SK-N-SH (cell line): Measurements from ENCODE around the gene AP2A2. TPM values are rescaled to one million over a fixed set of nuclear protein-coding genes. Genes with fewer than 3 reads are reported as not detected.

ENCODE experiments used
- CTCF ChIA-PET: fragments of 300-600, 350-600 bp; formaldehyde crosslinking; extraction: SDS; loops from one replicate; lab custom pipeline; 2021; lab: Yijun Ruan, JAX
- POLR2A ChIA-PET: fragments of 350-600 bp; sonication (Branson Sonifier 250); formaldehyde crosslinking; extraction: SDS; loops from one replicate; lab custom pipeline; 2020; ENCODE audit warnings: antibody characterized with exemption, inconsistent platforms; lab: Yijun Ruan, JAX
- DNase-seq: peaks from one replicate; pipeline ENCODE4 v3.0.0; 2012
- H2AFZ ChIP-seq: fragments of 200-600 bp; sonication (generic); 2 replicates; pipeline ENCODE4 v1.8.1; 2016; ENCODE audit warnings: antibody characterized with exemption, mild to moderate bottlenecking, low read depth
- H3F3A ChIP-seq: fragments of 200-600 bp; sonication (generic); replicated peaks from 2 replicates; pipeline ENCODE3; 2016; ENCODE audit warnings: antibody characterized with exemption, mild to moderate bottlenecking; ENCODE audit not compliant: insufficient read depth
- H3K27ac ChIP-seq, 2 experiments: fragments of 200-500 bp in 1 of 2; fragments of 200-600 bp in 1 of 2; sonication (Bioruptor generic) in 1 of 2; sonication (generic), shearing (Covaris generic) in 1 of 2; 2 replicates each; pipeline versions ENCODE4 v1.5.1 to v1.6.1; 2014 to 2016; ENCODE audit warnings: low read depth in 2 of 2, inconsistent platforms in 1 of 2, low read length in 1 of 2, mild to moderate bottlenecking in 1 of 2, mixed read lengths in 1 of 2
- H3K27me3 ChIP-seq: fragments of 200-600 bp; sonication (generic), shearing (Covaris generic); 2 replicates; pipeline ENCODE4 v1.6.1; 2016; ENCODE audit warnings: mixed run types; ENCODE audit not compliant: insufficient read depth
- H3K36me3 ChIP-seq, 2 experiments: fragments of 200-500 bp in 1 of 2; fragments of 200-600 bp in 1 of 2; sonication (Bioruptor generic) in 1 of 2; sonication (generic) in 1 of 2; replicated peaks in 1 of 2; 2 replicates each; pipeline versions ENCODE3 to v1.5.1; 2014 to 2016; ENCODE audit warnings: low read length in 1 of 2, mild to moderate bottlenecking in 1 of 2; ENCODE audit not compliant: insufficient read depth in 2 of 2, control insufficient read depth in 1 of 2
- H3K4me1 ChIP-seq, 2 experiments: fragments of 200-500 bp in 1 of 2; fragments of 200-600 bp in 1 of 2; sonication (Bioruptor generic) in 1 of 2; sonication (generic), shearing (Covaris generic) in 1 of 2; 2 replicates each; pipeline versions ENCODE4 v1.5.1 to v1.6.1; 2014 to 2016; ENCODE audit warnings: low read depth in 1 of 2, low read length in 1 of 2, mixed run types in 1 of 2; ENCODE audit not compliant: insufficient read depth in 2 of 2, control insufficient read depth in 1 of 2
- H3K4me2 ChIP-seq: fragments of 200-600 bp; sonication (generic), shearing (Covaris generic); 2 replicates; pipeline ENCODE4 v1.6.1; 2017; ENCODE audit warnings: mixed run types
- H3K4me3 ChIP-seq, 2 experiments: fragments of 200-500 bp in 1 of 2; fragments of 200-600 bp in 1 of 2; sonication (Bioruptor generic) in 1 of 2; sonication (generic), shearing (Covaris generic) in 1 of 2; 2 replicates each; pipeline versions ENCODE4 v1.5.1 to v1.8.1; 2014 to 2016; ENCODE audit warnings: low read depth in 2 of 2, inconsistent platforms in 1 of 2, low read length in 1 of 2, mild to moderate bottlenecking in 1 of 2, mixed read lengths in 1 of 2, moderate library complexity in 1 of 2
- H3K79me2 ChIP-seq: fragments of 200-600 bp; sonication (generic); 2 replicates; pipeline ENCODE4 v1.8.1; 2017; ENCODE audit warnings: mild to moderate bottlenecking; ENCODE audit not compliant: insufficient read depth
- H3K9ac ChIP-seq: fragments of 200-600 bp; sonication (generic); 2 replicates; pipeline ENCODE4 v1.6.1; 2017; ENCODE audit warnings: mixed run types
- H3K9me2 ChIP-seq: fragments of 200-600 bp; sonication (generic); 2 replicates; pipeline ENCODE4 v1.6.1; 2017; ENCODE audit warnings: mixed run types
- H3K9me3 ChIP-seq: fragments of 200-600 bp; sonication (generic); 2 replicates; pipeline ENCODE4 v1.6.1; 2017; ENCODE audit warnings: mixed run types, mild to moderate bottlenecking, moderate library complexity
- H4K20me1 ChIP-seq: fragments of 200-600 bp; sonication (generic); 2 replicates; pipeline ENCODE4 v1.6.1; 2017; ENCODE audit warnings: mild to moderate bottlenecking, mixed run types; ENCODE audit not compliant: insufficient read depth
- CHD2 ChIP-seq: fragments of 150-350 bp; IDR thresholded peaks from 2 replicates; pipeline ENCODE4 v1.6.1; 2018; ENCODE audit warnings: low read length; ENCODE audit not compliant: partially characterized antibody
- ELF1 ChIP-seq: IDR thresholded peaks from 2 replicates; pipeline ENCODE4 v1.4.0; 2012
- EZH2phosphoT487 ChIP-seq: fragments of 200-600 bp; sonication (generic); IDR thresholded peaks from 2 replicates; pipeline ENCODE4 v1.6.1; 2017; ENCODE audit warnings: low read depth, mixed run types, mild to moderate bottlenecking, antibody characterized with exemption, moderate library complexity, borderline replicate concordance
- FOXJ3 ChIP-seq: sonication (generic); formaldehyde crosslinking; IDR thresholded peaks from 2 replicates; pipeline ENCODE4 v1.5.1; 2020; ENCODE audit warnings: mild to moderate bottlenecking, missing genetic modification reagents
- GABPA ChIP-seq: IDR thresholded peaks from 2 replicates; pipeline ENCODE4 v1.4.0; 2012; ENCODE audit warnings: low read depth, mild to moderate bottlenecking
- GATA2 ChIP-seq: sonication (generic); formaldehyde crosslinking; IDR thresholded peaks from 2 replicates; pipeline ENCODE4 v1.5.0; 2020; ENCODE audit warnings: mild to moderate bottlenecking, missing genetic modification reagents
- NFIC ChIP-seq: IDR thresholded peaks from 2 replicates; pipeline ENCODE4 v1.4.0; 2012; ENCODE audit warnings: borderline replicate concordance
- RAD21 ChIP-seq: IDR thresholded peaks from 2 replicates; pipeline ENCODE4 v1.6.1; 2012; ENCODE audit warnings: mild to moderate bottlenecking, low read length
- TAF1 ChIP-seq: IDR thresholded peaks from 2 replicates; pipeline ENCODE4 v1.6.1; 2012; ENCODE audit warnings: low read depth, mild to moderate bottlenecking, low read length, moderate library complexity, borderline replicate concordance
- TCF12 ChIP-seq: IDR thresholded peaks from 2 replicates; pipeline ENCODE4 v1.4.0; 2012
- WGBS: methylation state at CpG from one replicate; pipeline ENCODE4 v1.1.6; 2017; ENCODE audit warnings: low lambda C conversion rate; 5-methylcytosine and 5-hydroxymethylcytosine counted together
- polyA plus RNA-seq, 3 experiments: library from polyadenylated mRNA; depleted of rRNA; stranded (reverse); fragments of >200 nt; gene quantifications; 2 replicates each; pipeline ENCODE4 v1.2.3, GENCODE V29; 2012
- TF ChIP-seq, protein P1 (sequence below): IDR thresholded peaks from 2 replicates; pipeline ENCODE4 v1.4.0; 2012; ENCODE audit warnings: low read depth, borderline replicate concordance
- TF ChIP-seq, protein P2 (sequence below): fragments of 150-350 bp; IDR thresholded peaks from 2 replicates; pipeline ENCODE4 v1.6.1; 2017; ENCODE audit warnings: antibody characterized with exemption, low read length, low read depth, borderline replicate concordance
- TF ChIP-seq, protein P3 (sequence below): IDR thresholded peaks from 2 replicates; pipeline ENCODE4 v1.4.0; 2012; ENCODE audit warnings: low read depth

Gene AP2A2
- polyA plus RNA-seq, 1 of the 3 experiments (the other 2 are of a cell fraction): 42.7 TPM

DNA sequence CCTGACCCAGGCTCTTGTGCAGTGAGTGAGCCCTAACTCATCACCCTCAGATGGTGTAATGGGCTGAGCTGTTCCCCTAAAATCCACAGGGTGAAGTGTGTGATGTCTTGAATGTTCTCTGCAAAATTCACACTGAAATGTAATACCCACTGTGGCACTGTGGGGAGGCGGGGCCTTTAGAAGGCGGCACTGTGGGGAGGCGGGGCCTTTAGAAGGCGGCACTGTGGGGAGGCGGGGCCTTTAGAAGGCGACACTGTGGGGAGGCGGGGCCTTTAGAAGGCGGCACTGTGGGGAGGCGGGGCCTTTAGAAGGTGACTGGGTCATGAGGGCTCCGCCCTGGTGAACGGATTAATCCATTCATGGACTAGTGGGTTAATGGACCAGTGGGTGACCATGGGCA lies 48.1 kb upstream of the AP2A2 start (continued):
- no peak for TF ChIP-seq CHD2
- TF ChIP-seq TCF12: no peak
- TF ChIP-seq, protein P1, sequence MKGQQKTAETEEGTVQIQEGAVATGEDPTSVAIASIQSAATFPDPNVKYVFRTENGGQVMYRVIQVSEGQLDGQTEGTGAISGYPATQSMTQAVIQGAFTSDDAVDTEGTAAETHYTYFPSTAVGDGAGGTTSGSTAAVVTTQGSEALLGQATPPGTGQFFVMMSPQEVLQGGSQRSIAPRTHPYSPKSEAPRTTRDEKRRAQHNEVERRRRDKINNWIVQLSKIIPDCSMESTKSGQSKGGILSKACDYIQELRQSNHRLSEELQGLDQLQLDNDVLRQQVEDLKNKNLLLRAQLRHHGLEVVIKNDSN: no peak
- TF ChIP-seq, protein P2, sequence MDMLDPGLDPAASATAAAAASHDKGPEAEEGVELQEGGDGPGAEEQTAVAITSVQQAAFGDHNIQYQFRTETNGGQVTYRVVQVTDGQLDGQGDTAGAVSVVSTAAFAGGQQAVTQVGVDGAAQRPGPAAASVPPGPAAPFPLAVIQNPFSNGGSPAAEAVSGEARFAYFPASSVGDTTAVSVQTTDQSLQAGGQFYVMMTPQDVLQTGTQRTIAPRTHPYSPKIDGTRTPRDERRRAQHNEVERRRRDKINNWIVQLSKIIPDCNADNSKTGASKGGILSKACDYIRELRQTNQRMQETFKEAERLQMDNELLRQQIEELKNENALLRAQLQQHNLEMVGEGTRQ: no peak
- TF ChIP-seq TAF1: no peak

DNA sequence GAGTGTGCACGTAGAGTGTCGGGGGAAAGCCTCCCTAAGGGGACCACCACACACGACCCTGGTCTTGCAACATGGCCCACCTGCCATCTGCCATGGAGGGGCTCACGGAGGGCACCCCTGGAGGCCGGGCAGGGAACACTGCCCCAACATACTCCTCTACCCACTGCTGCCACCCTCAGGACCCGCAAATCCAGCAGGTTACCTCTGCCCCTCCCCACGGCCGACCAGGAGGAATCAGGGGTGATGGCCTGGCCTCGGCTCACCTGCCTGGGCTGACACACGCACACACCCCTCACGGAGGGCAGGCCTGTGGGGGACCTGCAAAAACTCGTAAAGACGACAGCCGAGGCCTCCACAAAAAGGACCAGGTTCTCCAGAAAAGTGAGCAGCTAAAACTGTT lies 45.2 kb upstream of the AP2A2 start:
- Histone ChIP-seq H3K27me3 (no peaks in the 10 kb centered on the region), H3K9ac (no peak overlapping the region), H3K36me3 (peaks cover 0 to 6% of the 10 kb centered on the region in 2 experiments), H3K27ac (no peak overlapping the region), H3K4me3 (no peak overlapping the region), H4K20me1 (no peaks in the 10 kb centered on the region), H3K79me2 (no peaks in the 10 kb centered on the region), H3K4me1 (peaks cover 0 to 2% of the 10 kb centered on the region in 2 experiments; a peak in 1 of 4 replicates), H3K4me2 (no peak overlapping the region), H3K9me3 (no peaks in the 10 kb centered on the region), H3K9me2 (no peaks in the 10 kb centered on the region), H2AFZ (no peak overlapping the region), H3F3A (peaks cover 3% of the 10 kb centered on the region)
- CTCF ChIA-PET: no interaction called here
- DNase-seq: no peak
- WGBS: 85% methylated on average over 10 of the region's 14 CpGs
- POLR2A ChIA-PET: no interaction called here
- TF ChIP-seq FOXJ3 (CRISPR knock-in tag) (no peak), RAD21 (no peak), CHD2 (no peak), NFIC (no peak), GABPA (no peak), EZH2phosphoT487 (no peak)
- TF ChIP-seq, protein P3, sequence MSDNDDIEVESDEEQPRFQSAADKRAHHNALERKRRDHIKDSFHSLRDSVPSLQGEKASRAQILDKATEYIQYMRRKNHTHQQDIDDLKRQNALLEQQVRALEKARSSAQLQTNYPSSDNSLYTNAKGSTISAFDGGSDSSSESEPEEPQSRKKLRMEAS: no peak
- TF ChIP-seq, protein P2: no peak

DNA sequence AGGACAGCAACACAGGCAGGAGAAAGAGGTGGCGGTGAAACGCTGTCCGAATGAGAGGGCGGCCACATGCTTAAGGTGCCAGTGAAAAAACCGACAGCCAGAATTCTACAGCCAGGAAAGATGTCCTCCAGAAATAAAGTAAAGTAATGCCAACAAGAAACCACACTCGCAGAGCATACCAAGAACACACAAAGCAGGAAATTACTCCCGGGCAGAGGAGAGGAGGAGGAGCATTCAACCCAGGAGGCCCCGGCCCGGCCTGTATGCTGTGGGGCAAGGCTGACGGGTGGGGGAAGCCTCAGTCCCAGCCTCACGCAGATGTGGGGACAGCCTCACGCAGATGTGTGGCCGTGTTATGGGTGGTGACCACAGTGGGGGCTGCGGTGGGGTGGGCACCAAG lies 43.1 kb upstream of the AP2A2 start:
- Histone ChIP-seq H3K9me3 (no peaks in the 10 kb centered on the region), H3K4me1 (no peaks in the 10 kb centered on the region), H4K20me1 (no peaks in the 10 kb centered on the region), H3K9ac (no peak overlapping the region), H3K27ac (no peak overlapping the region), H3K36me3 (peaks cover 0 to 6% of the 10 kb centered on the region in 2 experiments), H3F3A (peaks cover 3% of the 10 kb centered on the region), H2AFZ (no peak overlapping the region), H3K79me2 (no peaks in the 10 kb centered on the region), H3K4me3 (no peak overlapping the region), H3K4me2 (no peak overlapping the region), H3K9me2 (no peaks in the 10 kb centered on the region), H3K27me3 (no peaks in the 10 kb centered on the region)
- DNase-seq: no peak
- no peak for TF ChIP-seq ELF1
- no peak for TF ChIP-seq GATA2 (CRISPR knock-in tag)
- ChIA-PET POLR2A (no interaction called here), CTCF (no interaction called here)
- WGBS: 97% methylated on average over 12 of the region's 14 CpGs
